RWPE2 (cell line): ENCODE data around the gene RGS17.

Source experiments
- ATAC-seq: fragments of 200-7000 bp; cut with Tn5 transposase; 3 replicates; pipeline ENCODE4 v1.9.1; 2021; ENCODE audit warnings: low read depth
- DNase-seq: peaks from one replicate; pipeline ENCODE4 v3.0.0-alpha.2; 2020; ENCODE audit warnings: low spot score
- H3K27ac ChIP-seq: fragments of 450-650 bp; 2 replicates; pipeline ENCODE4 v1.5.1; 2017; ENCODE audit warnings: mild to moderate bottlenecking; ENCODE audit not compliant: poor library complexity, severe bottlenecking
- H3K27me3 ChIP-seq: fragments of 250-450 bp; sonication (Bioruptor Pico); 2 replicates; pipeline ENCODE4 v1.5.1; 2021; ENCODE audit warnings: mild to moderate bottlenecking, moderate library complexity; ENCODE audit not compliant: insufficient read depth, poor library complexity, severe bottlenecking
- H3K36me3 ChIP-seq: fragments of 250-450 bp; sonication (Bioruptor Pico); 2 replicates; pipeline ENCODE4 v1.5.1; 2020; ENCODE audit warnings: low read depth, mild to moderate bottlenecking, moderate library complexity
- H3K4me1 ChIP-seq: fragments of 250-450 bp; sonication (Bioruptor Pico); 2 replicates; pipeline ENCODE4 v1.5.1; 2021; ENCODE audit warnings: mild to moderate bottlenecking, moderate library complexity; ENCODE audit not compliant: insufficient read depth, poor library complexity, severe bottlenecking
- H3K4me3 ChIP-seq: fragments of 250-450 bp; sonication (Bioruptor Pico); 2 replicates; pipeline ENCODE4 v1.5.1; 2021; ENCODE audit warnings: mild to moderate bottlenecking, moderate library complexity; ENCODE audit not compliant: severe bottlenecking
- H3K9me3 ChIP-seq: fragments of 250-450 bp; sonication (Bioruptor Pico); 2 replicates; pipeline ENCODE4 v1.5.1; 2021; ENCODE audit warnings: mild to moderate bottlenecking, moderate library complexity; ENCODE audit not compliant: severe bottlenecking
- CTCF ChIP-seq: fragments of 450-650 bp; IDR thresholded peaks from one replicate; pipeline ENCODE4 v1.5.1; 2017; ENCODE audit warnings: mild to moderate bottlenecking, moderate library complexity; ENCODE audit not compliant: poor library complexity, severe bottlenecking

Gene RGS17

GRCh38 chr6:153028286-153028685, 102.8 kb downstream of the RGS17 start:
- TF ChIP-seq CTCF: no peak
- DNase-seq (no peak), ATAC-seq (no peak)
- no peaks in the 10 kb centered on the region for H3K9me3 ChIP-seq
- no peaks in the 10 kb centered on the region; the same call in 1 of the 2 replicates for H3K36me3 ChIP-seq
- no peaks in the 10 kb centered on the region for H3K27me3 ChIP-seq
- H3K4me1 ChIP-seq: peaks cover 16% of the 10 kb centered on the region
- H3K27ac ChIP-seq: no peak overlapping the region
- no peak overlapping the region for H3K4me3 ChIP-seq

- Histone ChIP-seq H3K9me3 (no peaks in the 10 kb centered on the region), H3K36me3 (no peaks in the 10 kb centered on the region; the same call in 1 of the 2 replicates), H3K4me1 (peaks cover 16% of the 10 kb centered on the region), H3K27ac (no peak overlapping the region), H3K4me3 (no peak overlapping the region), H3K27me3 (no peaks in the 10 kb centered on the region)
- TF ChIP-seq CTCF: no peak
- DNase-seq (no peak), ATAC-seq (no peak)
Observed at GRCh38 chr6:153027480-153027879, 103.6 kb downstream of the RGS17 start.

- TF ChIP-seq CTCF: peak; percentile 59
- Histone ChIP-seq H3K4me3 (no peak overlapping the region), H3K4me1 (no peaks in the 10 kb centered on the region), H3K27ac (no peak overlapping the region), H3K36me3 (peaks cover 6% of the 10 kb centered on the region; the same call in 1 of the 2 replicates), H3K27me3 (no peaks in the 10 kb centered on the region), H3K9me3 (no peaks in the 10 kb centered on the region)
- DNase-seq (no peak), ATAC-seq (no peak)
Observed at GRCh38 chr6:153024709-153025017, 106.4 kb downstream of the RGS17 start.

GRCh38 chr6:153023977-153024708, 106.9 kb downstream of the RGS17 start:
- Histone ChIP-seq H3K27me3 (no peaks in the 10 kb centered on the region), H3K4me1 (no peaks in the 10 kb centered on the region), H3K9me3 (no peaks in the 10 kb centered on the region), H3K27ac (no peak overlapping the region), H3K36me3 (peaks cover 6% of the 10 kb centered on the region; the same call in 1 of the 2 replicates), H3K4me3 (no peak overlapping the region)
- peak; percentile 86 for TF ChIP-seq CTCF
- ATAC-seq: peak; percentile 95
- no peak for DNase-seq

GRCh38 chr6:153018355-153018754, 112.7 kb downstream of the RGS17 start:
- no peaks in the 10 kb centered on the region for H3K27me3 ChIP-seq
- no peak overlapping the region for H3K4me3 ChIP-seq
- ATAC-seq (no peak), DNase-seq (no peak)
- peaks cover 6% of the 10 kb centered on the region; the same call in 1 of the 2 replicates for H3K36me3 ChIP-seq
- no peak overlapping the region for H3K27ac ChIP-seq
- H3K4me1 ChIP-seq: no peaks in the 10 kb centered on the region
- H3K9me3 ChIP-seq: no peaks in the 10 kb centered on the region
- no peak for TF ChIP-seq CTCF
